Astrocyte of the cerebellum (primary cell): ENCODE data around the gene DIAPH2.

Experiments
- DNase-seq: peaks from one replicate; pipeline ENCODE4 v3.0.0-alpha.2; 2011; ENCODE audit warnings: low read depth
- H3K4me3 ChIP-seq: 2 replicates; pipeline ENCODE4 v1.5.1; 2011; ENCODE audit warnings: mild to moderate bottlenecking, low read depth, low read length, moderate library complexity
- CTCF ChIP-seq: IDR thresholded peaks from 2 replicates; pipeline ENCODE4 v1.5.1; 2012; ENCODE audit warnings: low read length, low read depth, moderate library complexity, mild to moderate bottlenecking; ENCODE audit errors: missing control alignments
- in situ Hi-C: cut with HindIII; loops from 2 replicates; pipeline ENCODE4 v1.10.0; 2017; ENCODE audit warnings: low sequenced_read_pairs

The DIAPH2 gene

GRCh38 chrX:97000682-97001368 lies 316.2 kb downstream of the DIAPH2 start:
- no peak overlapping the region for H3K4me3 ChIP-seq
- no peak for TF ChIP-seq CTCF
- DNase-seq: no peak
- in situ Hi-C loops: no loop called here

GRCh38 chrX:97006167-97006566 lies 321.5 kb downstream of the DIAPH2 start:
- no peak for DNase-seq
- no peak overlapping the region for H3K4me3 ChIP-seq
- in situ Hi-C loops: no loop called here
- no peak for TF ChIP-seq CTCF

- in situ Hi-C loops: no loop called here
- H3K4me3 ChIP-seq: no peak overlapping the region
- no peak for TF ChIP-seq CTCF
- DNase-seq: no peak
Observed at GRCh38 chrX:97009391-97009790, 324.7 kb downstream of the DIAPH2 start.

GRCh38 chrX:97011540-97011939 lies 326.9 kb downstream of the DIAPH2 start:
- in situ Hi-C loops: no loop called here
- no peak overlapping the region for H3K4me3 ChIP-seq
- no peak for TF ChIP-seq CTCF
- no peak for DNase-seq

GRCh38 chrX:97016106-97016505 lies 331.5 kb downstream of the DIAPH2 start:
- no peak overlapping the region for H3K4me3 ChIP-seq

GRCh38 chrX:97021680-97022079 lies 337.0 kb downstream of the DIAPH2 start:
- no peak for DNase-seq
- in situ Hi-C loops: no loop called here
- no peak overlapping the region for H3K4me3 ChIP-seq
- no peak for TF ChIP-seq CTCF

More at GRCh38 chrX:97016106-97016505, 331.5 kb downstream of the DIAPH2 start:
- TF ChIP-seq CTCF: no peak
- in situ Hi-C loops: no loop called here
- DNase-seq: no peak
